NB4 (cell line): ENCODE results near the gene ZMYND11.

Source experiments
- CTCF ChIP-seq: IDR thresholded peaks from one replicate; pipeline ENCODE4 v1.5.1; 2012; ENCODE audit warnings: low read depth, low read length
- MYC ChIP-seq: IDR thresholded peaks from 2 replicates; pipeline ENCODE4 v1.6.1; 2011; ENCODE audit warnings: low read depth, low read length
- POLR2A ChIP-seq: IDR thresholded peaks from 2 replicates; pipeline ENCODE4 v1.6.1; 2011; ENCODE audit warnings: mild to moderate bottlenecking; ENCODE audit not compliant: insufficient read length; ENCODE audit errors: extremely low read depth
- TF ChIP-seq, protein P1 (sequence below): IDR thresholded peaks from 2 replicates; pipeline ENCODE4 v1.6.1; 2011; ENCODE audit warnings: low read depth, low read length

- TF ChIP-seq CTCF (no peak), MYC (peak; percentile 57), POLR2A (peak; percentile 27)
- TF ChIP-seq, protein P1, sequence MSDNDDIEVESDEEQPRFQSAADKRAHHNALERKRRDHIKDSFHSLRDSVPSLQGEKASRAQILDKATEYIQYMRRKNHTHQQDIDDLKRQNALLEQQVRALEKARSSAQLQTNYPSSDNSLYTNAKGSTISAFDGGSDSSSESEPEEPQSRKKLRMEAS, result 0 out of 2 replicates have a peak, but pooled peaks have one; percentile 55
Measured at GRCh38 chr10:127612-128432, 7.4 kb upstream of the ZMYND11 start.
